Spleen (tissue), 7 donors: ENCODE data around the gene FCRL5.

Source experiments
- POLR2AphosphoS5 ChIP-seq, 3 donors: sonication (generic); formaldehyde crosslinking; IDR thresholded peaks; one replicate each; pipeline ENCODE4 v1.5.1; 2017; ENCODE audit warnings: antibody characterized with exemption in 3 of 3
- TF ChIP-seq, protein P1 (sequence below), 11 experiments: fragments of 200-600 bp in 7 of 11; fragments of 450-650 bp in 4 of 11; sonication (generic) in 4 of 11; IDR thresholded peaks in 8 of 11; conservative IDR thresholded peaks in 3 of 11; 1 replicate in 7 of 11; 2 replicates in 4 of 11; pipeline versions ENCODE4 v1.4.0 to v1.8.0; 2016 to 2021; ENCODE audit warnings: antibody characterized with exemption in 11 of 11, inconsistent platforms in 4 of 11, mild to moderate bottlenecking in 1 of 11
- donor health status: DM: no; HTN: no; CAD: no; lungs with moderate emphysema.
- donor health status: DM: no; HTN: no; CAD: no.
- donor health status: DM: no; HTN: no; CAD: no.

GRCh38 chr1:157580179-157580827 lies 28.0 kb upstream of the FCRL5 start:
- TF ChIP-seq, protein P1, sequence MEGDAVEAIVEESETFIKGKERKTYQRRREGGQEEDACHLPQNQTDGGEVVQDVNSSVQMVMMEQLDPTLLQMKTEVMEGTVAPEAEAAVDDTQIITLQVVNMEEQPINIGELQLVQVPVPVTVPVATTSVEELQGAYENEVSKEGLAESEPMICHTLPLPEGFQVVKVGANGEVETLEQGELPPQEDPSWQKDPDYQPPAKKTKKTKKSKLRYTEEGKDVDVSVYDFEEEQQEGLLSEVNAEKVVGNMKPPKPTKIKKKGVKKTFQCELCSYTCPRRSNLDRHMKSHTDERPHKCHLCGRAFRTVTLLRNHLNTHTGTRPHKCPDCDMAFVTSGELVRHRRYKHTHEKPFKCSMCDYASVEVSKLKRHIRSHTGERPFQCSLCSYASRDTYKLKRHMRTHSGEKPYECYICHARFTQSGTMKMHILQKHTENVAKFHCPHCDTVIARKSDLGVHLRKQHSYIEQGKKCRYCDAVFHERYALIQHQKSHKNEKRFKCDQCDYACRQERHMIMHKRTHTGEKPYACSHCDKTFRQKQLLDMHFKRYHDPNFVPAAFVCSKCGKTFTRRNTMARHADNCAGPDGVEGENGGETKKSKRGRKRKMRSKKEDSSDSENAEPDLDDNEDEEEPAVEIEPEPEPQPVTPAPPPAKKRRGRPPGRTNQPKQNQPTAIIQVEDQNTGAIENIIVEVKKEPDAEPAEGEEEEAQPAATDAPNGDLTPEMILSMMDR (IDR thresholded peaks at IDR 0.05 in 8 of 11, conservative IDR thresholded peaks at IDR 0.05 in 3 of 11): peak; percentile 48 to 82 (median 71)
- no peak for TF ChIP-seq POLR2AphosphoS5 (IDR thresholded peaks at IDR 0.05)
